CD4-positive, alpha-beta T cell treated with Interleukin-12 subunit alpha and Interleukin-12 subunit beta, for 1 hour (primary cell): ENCODE data around the gene RRAGC.
"Not testable (repeated sequence)": the region's sequence is repeated elsewhere in the genome, so short reads cannot be mapped to it uniquely, and the experiment has no call there.

Experiments used
- DNase-seq: peaks from one replicate; pipeline ENCODE4 v3.0.0-alpha.2; 2020

RRAGC gene

DNA sequence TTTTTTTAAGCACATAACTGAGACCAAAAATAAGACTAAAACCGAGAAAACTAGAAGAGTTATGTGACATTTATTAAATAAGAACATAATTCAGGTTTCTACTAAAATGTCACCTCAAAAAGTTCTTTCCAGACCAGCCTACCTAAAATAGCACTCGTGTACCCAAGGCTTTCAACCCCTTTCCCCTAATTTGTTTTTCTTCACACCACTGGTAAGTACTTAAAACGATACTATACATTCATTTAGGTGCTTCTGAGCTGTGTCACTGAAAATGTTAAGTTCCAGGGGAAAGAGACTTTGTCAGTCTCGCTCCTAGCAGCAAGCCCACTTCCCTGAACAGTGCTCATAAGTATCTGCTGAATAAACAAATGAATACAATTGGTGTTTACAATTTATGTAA, 6.8 kb downstream of the RRAGC start:
- no peak for DNase-seq

DNA sequence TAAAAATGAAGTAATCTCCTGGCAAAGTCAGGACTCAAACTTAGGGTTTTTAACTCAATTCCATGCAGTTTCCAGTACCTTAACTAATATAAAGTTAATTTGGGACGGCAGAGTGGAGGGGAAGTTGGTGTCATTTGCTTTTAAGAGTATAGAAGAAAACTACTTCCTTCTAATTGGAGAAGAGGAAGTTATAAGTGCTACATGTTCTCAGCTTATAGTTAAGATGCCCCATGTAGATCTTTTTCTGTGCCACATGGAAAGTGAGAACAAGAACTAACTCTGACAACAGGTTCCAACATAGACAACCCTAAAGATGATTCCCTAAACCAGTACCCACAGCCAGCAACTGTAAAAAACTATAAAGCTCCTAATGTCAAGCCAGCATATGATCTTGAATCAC, 11.5 kb downstream of the RRAGC start:
- no peak for DNase-seq

DNA sequence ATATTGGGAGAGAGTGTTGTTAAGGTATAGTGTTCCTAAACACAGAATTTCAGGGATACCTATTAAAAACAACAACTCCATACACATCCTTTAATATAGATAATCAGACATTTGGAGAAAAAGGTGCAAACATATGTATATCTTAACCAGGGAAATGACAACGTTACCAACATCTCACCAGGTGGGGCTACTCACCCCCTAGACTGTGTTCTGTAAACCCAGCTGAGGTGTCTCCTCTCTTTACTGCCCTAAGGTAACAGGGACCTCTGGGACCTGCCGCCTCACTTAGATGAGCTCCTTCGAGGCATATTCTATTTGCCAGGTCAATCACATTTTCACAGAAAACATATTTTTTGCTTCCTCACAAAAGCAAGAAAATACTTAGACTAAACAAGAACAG, 13.4 kb downstream of the RRAGC start:
- DNase-seq, result no peak

DNA sequence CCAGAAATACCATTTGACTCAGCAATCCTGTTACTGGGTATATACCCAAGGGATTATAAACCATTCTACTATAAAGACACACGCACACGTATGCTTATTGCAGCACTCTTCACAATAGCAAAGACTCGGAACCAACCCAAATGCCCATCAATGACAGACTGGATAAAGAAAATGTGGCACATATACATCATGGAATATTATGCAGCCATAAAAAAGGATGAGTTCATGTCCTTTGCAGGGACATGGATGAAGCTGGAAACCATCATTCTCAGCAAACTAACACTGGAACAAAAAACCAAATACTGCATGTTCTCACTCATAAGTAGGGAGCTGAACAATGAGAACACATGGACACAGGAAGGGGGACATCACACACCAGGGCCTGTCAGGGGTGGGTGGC, 14.5 kb downstream of the RRAGC start:
- not testable (repeated sequence) for DNase-seq

DNA sequence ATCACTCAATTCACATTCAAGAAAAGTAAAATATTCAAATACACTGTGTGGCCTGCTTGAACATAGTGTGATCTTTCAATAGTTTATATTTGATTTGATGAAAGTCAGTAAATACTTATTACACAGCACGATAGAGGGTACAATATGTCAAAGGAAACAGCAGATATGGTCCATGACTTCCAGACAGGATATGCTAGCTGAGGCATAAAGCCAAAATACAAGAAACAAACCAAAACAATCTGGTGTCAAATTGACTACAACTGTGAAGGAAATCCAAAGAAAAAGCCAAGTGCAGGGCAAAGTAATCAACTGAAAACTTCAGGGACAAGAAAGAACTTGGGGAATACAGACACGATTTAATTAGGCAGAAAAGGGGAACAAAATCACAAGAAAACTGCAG, 19.3 kb downstream of the RRAGC start:
- DNase-seq, result no peak

DNA sequence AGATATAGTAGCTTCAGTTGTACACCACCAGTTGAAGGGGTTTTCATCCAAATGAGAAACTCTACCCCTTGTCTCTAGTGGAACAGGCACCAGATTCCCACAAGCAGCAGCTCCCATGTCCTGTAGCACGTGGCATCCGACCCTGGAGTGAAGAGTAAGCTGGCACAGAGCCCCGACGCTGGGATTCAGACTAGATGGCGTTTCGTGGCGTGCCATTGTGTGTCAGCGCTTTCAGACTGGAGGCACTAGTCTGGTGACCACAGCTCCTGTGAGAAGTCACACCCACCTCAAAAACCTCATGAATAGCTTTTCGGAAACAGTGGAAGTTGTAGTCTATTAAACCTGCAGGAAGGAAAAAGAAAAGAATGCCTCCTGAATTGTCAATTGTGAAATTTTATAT, 20.2 kb downstream of the RRAGC start:
- no peak for DNase-seq

DNA sequence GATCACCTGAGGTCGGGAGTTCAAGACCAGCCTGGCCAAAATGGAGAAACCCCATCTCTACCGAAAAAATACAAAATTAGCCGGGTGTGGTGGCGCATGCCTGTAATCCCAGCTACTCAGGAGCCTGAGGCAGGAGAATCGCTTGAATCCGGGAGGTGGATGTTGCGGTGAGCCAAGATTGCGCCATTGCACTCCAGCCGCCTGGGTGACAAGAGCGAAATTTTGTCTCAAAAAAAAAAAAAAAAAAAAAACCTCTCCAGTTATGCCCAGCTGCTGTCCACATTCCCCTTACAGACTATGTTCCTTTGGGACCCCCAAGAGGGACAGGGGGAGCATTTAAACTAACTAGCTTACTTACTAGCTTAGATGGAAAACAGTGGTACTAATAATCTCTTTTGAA, 23.3 kb downstream of the RRAGC start:
- not testable (repeated sequence) for DNase-seq

DNA sequence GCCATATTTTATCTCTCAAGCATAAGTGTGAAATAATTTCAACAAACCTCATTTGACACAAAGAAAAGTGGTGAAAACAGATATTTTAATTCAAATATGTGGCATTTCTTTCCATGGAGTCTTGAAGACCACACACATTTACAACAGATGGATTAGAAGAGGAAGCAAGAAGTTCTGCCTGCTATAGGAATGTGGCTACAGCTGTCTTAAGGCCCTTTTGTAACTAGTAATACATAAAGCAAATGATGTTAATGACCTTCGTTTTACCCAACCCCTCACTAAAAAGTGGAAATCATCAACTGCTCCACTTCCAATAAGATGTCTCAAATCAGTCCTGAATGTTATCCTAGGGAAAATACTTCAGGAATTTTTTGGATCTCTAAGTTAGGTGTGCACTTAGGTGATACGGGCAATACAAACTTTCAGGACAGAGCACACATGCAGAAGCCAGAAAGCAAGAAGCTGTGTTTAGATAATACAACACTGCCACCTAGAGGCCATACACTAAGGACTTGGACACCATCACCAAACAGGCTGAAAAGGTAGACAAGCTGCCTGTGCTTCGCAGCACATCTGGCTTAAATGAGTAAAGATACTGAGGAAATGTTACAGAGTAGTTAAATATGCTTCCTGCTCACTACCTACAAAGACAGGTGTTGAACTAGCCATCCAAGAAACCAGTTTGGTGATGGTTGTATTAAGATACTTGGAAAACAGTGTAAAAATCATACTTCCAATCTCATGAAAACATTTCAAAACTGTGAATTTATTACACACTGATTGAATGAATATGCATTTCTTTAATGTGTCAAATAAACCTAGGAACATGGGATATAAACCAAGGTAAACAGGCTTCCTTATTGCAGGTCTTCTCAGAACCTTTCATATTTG, 24.4 kb downstream of the RRAGC start:
- peak; percentile 78 for DNase-seq

DNA sequence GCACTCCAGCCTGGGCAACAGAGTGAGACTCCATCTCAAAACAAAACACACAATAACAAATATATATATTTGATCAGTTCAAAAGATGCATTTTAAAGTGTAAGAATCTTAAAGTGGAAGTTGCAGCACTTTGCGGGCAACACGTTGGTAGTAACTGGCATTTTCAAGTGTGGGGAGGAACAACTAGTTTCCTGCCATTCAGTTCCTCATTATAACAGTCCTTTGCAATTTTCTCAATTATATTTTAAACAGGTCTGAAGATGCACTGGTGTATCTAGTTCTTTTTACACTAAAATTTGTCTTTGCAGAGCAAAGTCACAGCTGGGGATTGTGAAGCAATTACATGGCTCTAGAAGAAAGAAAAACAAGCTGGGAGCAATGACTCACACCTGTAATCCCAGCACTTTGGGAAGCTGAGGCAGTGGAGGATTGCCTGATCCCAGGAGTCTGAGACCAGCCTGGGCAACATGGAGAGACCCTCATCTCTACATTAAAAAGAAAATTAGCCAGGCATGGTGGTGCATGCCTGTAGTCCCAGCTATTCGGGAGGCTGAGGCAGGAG, 25.3 kb downstream of the RRAGC start:
- DNase-seq, result no peak

DNA sequence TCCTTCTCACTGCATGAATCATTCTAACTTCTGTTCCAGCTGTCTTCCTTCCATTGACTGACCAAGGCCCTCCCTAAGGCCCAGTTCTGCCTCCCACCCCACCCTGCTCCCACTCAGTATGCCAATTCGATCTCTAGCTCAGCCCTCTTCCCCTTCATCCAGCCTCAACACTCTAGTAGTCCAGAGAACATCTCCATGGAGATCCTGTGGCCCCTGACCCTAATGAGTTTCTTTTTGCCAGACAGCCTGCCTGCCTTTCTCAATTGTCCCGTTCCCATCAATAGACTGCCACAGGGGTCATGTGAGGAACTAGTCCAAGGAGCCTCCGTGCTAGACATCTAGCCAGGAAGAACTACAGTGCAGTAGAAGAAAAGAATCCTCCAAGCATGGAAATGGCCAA, 26.4 kb downstream of the RRAGC start:
- DNase-seq, result no peak

DNA sequence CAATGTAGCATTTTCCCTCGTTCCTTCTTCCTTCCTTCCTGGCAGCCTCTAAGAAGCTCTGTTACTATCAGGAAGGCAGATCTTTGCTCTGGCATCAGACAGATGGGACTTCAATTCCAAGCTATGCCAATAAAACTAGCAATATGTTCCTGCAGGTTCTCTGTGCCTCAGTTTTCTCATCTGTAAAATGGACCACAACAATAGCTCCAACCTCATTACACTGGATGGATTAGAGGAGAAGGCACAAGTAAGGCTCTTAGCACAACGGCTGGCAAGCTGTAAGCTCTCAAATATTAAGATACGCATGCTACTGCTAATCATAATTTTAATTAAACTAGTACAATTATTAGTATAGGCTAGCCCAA, 27.2 kb downstream of the RRAGC start:
- DNase-seq, result no peak

DNA sequence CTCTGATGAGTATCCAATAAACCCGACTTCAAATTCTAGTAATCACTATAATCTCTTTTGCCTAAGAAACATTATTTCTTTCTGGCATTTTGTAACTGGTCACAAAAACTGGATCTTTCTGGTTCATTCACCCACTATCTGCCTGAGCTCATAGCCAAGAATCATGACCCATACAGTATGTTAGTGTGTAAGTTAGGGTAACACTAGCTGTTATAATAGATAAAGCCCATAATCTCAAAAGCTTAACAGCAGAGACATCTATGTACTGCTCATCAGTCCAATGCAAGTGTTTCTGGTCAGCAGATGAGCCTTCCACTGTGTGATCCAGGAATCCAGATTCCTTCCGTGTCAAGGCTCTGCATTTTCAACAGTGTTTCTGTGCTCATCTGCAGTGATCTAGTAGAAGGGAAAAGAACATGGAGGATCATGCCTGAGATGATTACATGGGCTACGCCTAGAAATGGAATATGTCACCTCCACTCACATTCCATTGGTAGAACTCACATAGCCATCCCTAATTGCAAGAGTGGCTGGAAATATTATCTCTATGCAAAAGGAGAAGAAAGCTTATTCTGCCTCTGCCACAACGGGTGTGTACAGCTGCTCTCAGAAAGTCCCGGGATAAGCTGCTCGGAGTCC, 27.7 kb downstream of the RRAGC start:
- no peak for DNase-seq

DNA sequence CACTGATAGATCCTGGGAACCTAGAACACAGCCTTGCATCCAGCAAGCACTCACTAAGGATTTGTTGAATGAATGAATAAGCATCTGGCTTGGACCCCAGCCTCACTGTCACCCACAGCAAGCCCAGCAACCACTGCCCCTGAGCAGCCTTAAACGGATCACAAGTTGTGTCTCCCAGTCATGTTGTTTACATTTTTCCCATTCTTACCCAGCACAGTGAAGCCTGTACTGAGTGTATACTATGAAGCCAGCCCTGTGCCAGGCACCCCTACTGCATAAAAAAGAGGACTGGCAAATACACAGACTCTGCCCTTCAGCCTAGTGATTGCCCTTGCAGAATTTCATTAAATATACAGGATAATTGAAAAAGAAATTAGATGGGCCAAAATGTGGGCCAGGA, 30.2 kb downstream of the RRAGC start:
- no peak for DNase-seq

DNA sequence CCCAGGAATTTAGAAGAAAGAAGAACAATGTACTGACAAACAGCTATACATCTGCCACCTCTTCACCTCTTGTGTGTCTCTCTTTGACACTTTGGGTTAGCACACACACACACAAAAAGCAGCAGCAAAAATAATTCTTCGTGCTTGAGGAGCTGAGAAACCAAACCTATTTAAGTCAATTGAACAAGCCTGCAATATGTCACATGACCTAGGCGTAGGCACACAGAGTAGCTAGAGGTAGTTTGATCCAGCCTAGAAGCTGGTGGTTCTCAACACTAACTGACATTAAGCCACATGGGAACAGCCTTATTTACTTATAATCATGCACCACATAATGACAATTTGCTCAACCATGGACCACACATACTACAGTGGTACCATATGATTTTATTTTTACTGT, 32.3 kb downstream of the RRAGC start:
- DNase-seq, result no peak

DNA sequence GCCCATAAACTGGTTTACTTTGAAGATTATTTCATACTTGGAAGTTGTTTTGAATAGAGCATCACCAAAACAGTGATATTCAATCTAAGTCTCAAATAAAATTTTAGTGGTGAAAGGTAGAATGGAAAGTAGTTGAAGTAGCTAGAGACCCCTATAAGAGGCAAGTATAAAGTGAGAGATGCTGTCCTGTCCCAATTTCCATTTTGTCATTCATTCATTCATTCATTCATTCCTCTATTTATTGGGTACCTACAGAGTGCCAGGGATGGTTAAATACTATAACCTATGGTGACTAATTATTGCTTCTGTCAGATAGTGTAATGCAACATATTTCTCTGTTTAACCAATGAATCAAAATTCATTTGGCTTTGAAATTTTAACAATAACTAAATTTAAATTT, 32.7 kb downstream of the RRAGC start:
- DNase-seq, result no peak

DNA sequence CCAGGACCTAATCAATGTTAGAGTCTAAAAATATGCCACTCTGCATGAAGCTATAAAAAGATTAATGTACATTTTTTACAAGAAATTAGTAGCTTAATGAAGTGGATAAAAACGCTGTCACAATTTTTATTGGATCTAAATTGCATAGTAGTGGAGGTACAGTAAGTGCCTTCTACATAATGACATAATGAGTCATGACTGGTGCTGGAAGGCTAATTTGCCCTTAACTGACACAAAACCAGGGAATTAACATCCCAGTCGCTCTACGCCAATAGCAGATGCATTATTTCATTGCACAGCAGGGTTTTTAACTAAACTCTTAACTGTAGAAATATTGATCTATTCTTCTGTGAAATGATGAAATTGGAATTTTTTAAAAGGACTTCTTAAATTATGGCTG, 33.3 kb downstream of the RRAGC start:
- DNase-seq, result no peak

DNA sequence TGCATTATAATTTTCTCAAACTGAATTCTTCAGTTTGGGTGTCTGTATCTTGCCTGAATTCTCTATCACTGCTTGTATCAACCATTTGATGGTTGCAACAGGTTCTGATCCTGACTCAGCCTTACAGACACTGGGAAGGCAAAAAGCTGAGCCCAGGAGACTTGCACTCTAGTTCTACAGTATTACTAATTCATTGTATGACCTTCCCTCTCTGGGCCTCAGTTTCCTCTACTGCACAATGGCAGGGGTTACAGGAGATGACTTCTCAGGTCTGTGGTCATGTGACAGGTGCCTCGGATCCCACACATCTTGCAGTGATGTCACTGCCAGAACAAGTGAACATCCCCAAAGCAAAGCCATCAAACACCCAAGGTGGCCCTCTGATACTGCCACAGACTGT, 38.7 kb downstream of the RRAGC start:
- DNase-seq, result no peak

DNA sequence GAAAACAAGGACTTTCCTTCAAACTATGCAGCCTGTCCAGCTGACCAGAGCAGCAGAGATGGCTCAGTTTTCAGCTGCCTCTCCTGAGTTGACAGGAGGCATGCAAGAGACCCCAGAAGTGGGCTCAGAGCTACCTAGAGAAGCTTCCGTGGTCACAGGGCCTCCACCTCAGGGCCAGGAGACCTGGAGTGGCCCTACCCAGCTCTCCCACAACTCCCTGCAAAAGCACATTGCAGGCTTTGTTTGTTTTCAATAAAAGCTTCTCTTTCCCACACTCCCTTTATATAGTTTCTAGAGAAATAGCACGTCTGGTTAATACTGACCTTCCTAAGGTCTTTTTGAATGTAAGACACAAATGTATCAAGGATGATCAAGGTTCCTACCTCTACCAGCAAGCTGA, 40.1 kb downstream of the RRAGC start:
- DNase-seq, result no peak

DNA sequence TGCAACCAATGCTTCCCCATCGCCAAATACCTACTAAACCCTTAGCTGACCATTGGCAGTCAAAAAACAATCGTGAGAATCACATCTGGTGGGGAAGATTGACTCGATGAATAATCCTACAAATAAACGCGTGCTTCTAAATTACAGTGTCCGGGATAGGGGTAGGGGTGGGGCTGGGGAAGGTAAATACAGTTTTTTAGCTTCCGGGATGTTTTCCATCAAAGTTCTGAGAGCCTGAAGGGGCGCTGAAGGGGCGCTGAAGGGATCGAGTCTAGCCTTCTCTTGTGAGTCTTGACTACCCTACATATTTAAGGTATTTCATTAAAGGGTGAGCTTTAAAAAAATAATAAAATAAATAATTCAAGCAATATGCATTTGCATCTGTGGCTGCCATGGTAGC, 40.5 kb downstream of the RRAGC start:
- no peak for DNase-seq

DNA sequence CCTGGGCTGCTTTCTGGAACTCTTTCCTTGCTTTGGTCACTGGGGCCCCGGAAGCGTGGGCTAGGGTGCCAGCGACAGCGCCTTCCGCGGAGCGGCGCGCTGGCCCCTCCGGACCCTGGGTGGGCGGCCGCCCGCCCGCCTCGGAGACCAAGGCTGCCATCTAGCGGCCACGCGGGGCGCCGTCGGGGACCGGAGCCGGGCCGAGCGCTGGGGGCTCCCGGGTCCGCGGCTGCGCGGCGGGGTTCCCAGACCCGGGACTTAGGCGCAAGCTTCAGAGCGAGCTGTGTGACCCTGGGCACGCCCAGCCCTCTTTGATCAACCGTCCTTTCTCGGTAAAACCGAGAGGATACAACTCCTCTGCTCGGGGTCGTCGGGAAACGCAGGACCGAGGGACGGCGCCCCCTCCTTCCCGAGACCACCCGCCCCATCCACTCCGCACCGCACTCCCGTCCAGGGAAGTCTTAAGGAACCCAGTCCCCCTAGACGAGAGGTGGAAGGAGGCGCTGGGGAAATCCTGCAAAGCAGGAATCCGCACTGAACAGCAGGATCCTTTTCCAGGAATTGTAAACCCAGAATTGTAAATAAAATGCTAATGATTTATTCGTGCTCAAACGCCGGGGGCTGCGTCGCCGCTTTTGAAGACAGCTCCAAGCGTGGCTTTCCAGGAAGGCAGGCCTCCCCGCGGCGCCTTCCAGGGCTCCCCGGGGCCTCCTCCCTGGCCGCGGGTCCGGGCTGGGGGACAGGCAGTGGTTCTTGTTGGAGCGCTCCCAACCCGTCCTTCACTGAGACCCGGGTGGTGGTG, 41.2 kb downstream of the RRAGC start:
- DNase-seq, result peak; percentile 33

DNA sequence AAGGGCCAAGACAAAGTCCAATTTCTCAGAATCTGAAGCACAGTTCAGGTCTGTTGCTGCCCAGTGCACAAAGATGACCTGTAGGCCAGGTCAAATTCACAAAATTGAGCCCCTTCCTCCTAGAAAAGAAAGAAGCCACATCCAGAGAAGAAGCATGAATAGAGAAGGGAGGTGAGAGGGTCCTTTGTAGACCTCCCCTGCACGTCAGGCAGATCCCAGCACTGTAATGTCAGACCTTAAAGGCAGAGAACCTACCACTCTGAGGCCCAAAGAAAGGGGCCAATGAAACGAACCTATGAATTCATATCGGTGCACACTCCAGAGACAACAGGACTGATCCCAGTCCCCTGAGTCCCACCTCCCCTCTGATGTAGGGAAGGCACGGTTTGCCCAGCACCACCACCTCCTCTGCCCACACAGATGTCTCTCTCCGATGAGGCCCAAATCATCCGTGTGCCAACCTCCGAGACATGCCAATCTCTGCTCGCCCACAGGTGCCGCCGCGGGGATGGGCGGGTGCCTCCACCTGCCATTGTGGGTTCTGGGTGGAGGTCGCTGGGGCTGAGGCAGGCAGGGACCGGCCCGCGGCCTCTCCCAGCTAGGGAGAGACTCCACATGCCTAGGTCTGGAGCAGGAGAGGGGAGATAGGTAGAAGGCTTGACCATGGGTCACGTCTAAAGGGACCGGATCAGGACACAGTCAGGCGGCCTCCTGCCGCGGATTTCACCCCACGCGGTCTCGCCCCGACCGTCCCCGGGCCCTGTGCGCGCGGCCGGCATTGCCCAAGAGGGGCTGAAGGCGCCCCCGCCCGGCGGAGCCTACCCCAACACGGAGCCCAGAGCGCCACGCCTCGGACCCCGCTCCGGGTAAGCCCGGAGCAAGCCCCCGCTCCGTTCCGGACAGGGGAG, 42.1 kb downstream of the RRAGC start:
- DNase-seq, result no peak

DNA sequence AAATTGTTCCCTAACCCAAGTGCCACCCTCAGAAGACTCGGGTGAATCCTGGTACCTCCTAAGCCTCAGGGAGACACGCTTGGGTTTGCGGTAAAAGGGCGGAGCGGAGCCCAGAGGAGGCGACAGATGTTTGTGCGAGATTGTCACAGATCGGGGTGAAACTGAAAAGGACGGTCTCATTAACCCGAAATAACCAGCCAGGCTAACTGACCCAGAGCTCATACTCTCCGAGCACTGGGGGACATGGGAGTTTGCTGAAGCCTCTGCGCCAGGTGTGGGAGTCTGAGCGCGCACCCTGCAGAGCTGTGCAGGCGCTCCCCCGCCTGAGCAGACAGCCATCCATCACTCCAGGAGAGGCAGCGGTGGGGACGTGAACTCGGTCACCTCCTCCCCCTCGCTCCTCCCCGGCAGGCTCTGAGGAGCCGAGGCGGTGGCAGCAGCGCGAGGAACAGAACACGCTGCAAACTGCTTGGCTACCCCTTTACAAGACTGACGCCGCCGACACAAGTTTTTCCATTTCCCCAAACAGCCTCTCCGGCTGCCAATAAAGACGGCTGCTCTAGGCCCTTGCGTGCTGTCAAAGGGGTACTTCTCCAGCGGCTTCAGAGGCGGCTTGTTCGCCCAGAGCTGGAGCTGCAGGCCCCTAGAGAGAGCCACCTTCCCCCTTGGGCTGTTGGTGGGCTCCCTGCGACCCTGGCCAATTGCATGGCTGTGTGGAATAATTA, 43.5 kb downstream of the RRAGC start:
- no peak for DNase-seq
